ENCODE measurements around the gene PSG7.
"Not testable (repeated sequence)": the region's sequence is repeated elsewhere in the genome, so short reads cannot be mapped to it uniquely, and the experiment has no call there.

GRCh38 chr19:42899674-42900073, 37.3 kb downstream of the PSG7 start:
- TF ChIP-seq POLR2A, POLR2AphosphoS5 (IDR thresholded peaks at IDR 0.05): not testable (repeated sequence)
- TF ChIP-seq, protein P1, sequence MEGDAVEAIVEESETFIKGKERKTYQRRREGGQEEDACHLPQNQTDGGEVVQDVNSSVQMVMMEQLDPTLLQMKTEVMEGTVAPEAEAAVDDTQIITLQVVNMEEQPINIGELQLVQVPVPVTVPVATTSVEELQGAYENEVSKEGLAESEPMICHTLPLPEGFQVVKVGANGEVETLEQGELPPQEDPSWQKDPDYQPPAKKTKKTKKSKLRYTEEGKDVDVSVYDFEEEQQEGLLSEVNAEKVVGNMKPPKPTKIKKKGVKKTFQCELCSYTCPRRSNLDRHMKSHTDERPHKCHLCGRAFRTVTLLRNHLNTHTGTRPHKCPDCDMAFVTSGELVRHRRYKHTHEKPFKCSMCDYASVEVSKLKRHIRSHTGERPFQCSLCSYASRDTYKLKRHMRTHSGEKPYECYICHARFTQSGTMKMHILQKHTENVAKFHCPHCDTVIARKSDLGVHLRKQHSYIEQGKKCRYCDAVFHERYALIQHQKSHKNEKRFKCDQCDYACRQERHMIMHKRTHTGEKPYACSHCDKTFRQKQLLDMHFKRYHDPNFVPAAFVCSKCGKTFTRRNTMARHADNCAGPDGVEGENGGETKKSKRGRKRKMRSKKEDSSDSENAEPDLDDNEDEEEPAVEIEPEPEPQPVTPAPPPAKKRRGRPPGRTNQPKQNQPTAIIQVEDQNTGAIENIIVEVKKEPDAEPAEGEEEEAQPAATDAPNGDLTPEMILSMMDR (IDR thresholded peaks at IDR 0.05), result not testable (repeated sequence)

Measured in prostate gland (tissue), 2 donors.